Thyroid gland (tissue), 4 donors: ENCODE measurements around the gene ACER2. TPM values are rescaled to one million over a fixed set of nuclear protein-coding genes. Genes with fewer than 3 reads are reported as not detected.

Experiments used
- DNase-seq, 2 donors: peaks; one replicate each; pipeline ENCODE4 v3.0.0-alpha.2; 2019
- H3K27ac ChIP-seq, 3 donors: fragments of 200-600 bp; sonication (generic); 1 replicate in 2 of 3; 2 replicates in 1 of 3; pipeline ENCODE4 v1.5.1; 2016 to 2019; ENCODE audit warnings: mild to moderate bottlenecking in 1 of 3, moderate library complexity in 1 of 3
- H3K27me3 ChIP-seq: fragments of 200-600 bp; sonication (generic); one replicate; pipeline ENCODE4 v1.5.1; 2019
- H3K36me3 ChIP-seq, 2 donors: fragments of 200-600 bp; sonication (generic); one replicate each; pipeline ENCODE4 v1.5.1; 2016 to 2019
- H3K4me1 ChIP-seq, 2 donors: fragments of 200-600 bp; sonication (generic); one replicate each; pipeline ENCODE4 v1.5.1; 2017 to 2019
- H3K4me3 ChIP-seq, 3 donors: fragments of 200-600 bp; sonication (generic); replicated peaks in 1 of 3; 1 replicate in 2 of 3; 2 replicates in 1 of 3; pipeline ENCODE4 v1.5.1; 2016; ENCODE audit warnings: mild to moderate bottlenecking in 1 of 3
- H3K9me3 ChIP-seq: fragments of 200-600 bp; sonication (generic); one replicate; pipeline ENCODE4 v1.5.1; 2017
- CTCF ChIP-seq, 6 experiments: fragments of 200-600 bp in 3 of 6; fragments of 450-650 bp in 3 of 6; sonication (generic) in 3 of 6; IDR thresholded peaks; one replicate each; pipeline ENCODE4 v1.5.1; 2016 to 2019; ENCODE audit warnings: antibody characterized with exemption in 6 of 6, mild to moderate bottlenecking in 2 of 6, inconsistent platforms in 1 of 6, moderate library complexity in 1 of 6
- POLR2A ChIP-seq, 2 donors: fragments of 450-650 bp; IDR thresholded peaks; one replicate each; pipeline ENCODE4 v1.6.1; 2017; ENCODE audit warnings: antibody characterized with exemption in 2 of 2, mild to moderate bottlenecking in 2 of 2, moderate library complexity in 1 of 2
- WGBS, 2 donors: methylation state at CpG; one replicate each; pipeline ENCODE4 v1.1.5; 2017; 5-methylcytosine and 5-hydroxymethylcytosine counted together
- intact Hi-C: fragments of 100-400 bp; cut with DNase I; formaldehyde crosslinking; loops from one replicate; pipeline ENCODE4 v1.15.1; 2023
- total RNA-seq, 4 donors: library from RNA; depleted of rRNA; stranded (reverse); fragments of >200 nt; gene quantifications; one replicate each; pipeline ENCODE4 v1.2.3, GENCODE V29; 2016

ACER2 gene
- total RNA-seq, 4 donors from 2014 or later, result 2.6 to 9.3 (median 6.4) TPM

GRCh38 chr9:19440376-19440775, 31.6 kb downstream of the ACER2 start:
- WGBS, 2 donors, result 92 to 98% methylated on average over 1 of the region's 1 CpG
- Histone ChIP-seq H3K9me3 (no peaks in the 10 kb centered on the region), H3K27ac (no peak overlapping the region), H3K4me3 (no peak overlapping the region), H3K36me3 (no peaks in the 10 kb centered on the region), H3K27me3 (no peaks in the 10 kb centered on the region), H3K4me1 (no peaks in the 10 kb centered on the region)
- no peak for TF ChIP-seq CTCF (IDR thresholded peaks at IDR 0.05)
- TF ChIP-seq POLR2A (IDR thresholded peaks at IDR 0.05), result no peak
- intact Hi-C loops, result no loop called here
- DNase-seq, result no peak

- Histone ChIP-seq H3K4me1 (no peaks in the 10 kb centered on the region), H3K27me3 (no peaks in the 10 kb centered on the region), H3K36me3 (no peaks in the 10 kb centered on the region), H3K9me3 (no peaks in the 10 kb centered on the region), H3K27ac (no peak overlapping the region), H3K4me3 (no peak overlapping the region)
- intact Hi-C loops, result no loop called here
- no peak for DNase-seq
- 95 to 97% methylated on average over 5 of the region's 5 CpGs for WGBS, 2 donors
- TF ChIP-seq CTCF (IDR thresholded peaks at IDR 0.05) (no peak), POLR2A (IDR thresholded peaks at IDR 0.05) (no peak)
Measured at GRCh38 chr9:19440823-19441580, 32.2 kb downstream of the ACER2 start.

- intact Hi-C loops, result no loop called here
- Histone ChIP-seq H3K27me3 (no peaks in the 10 kb centered on the region), H3K4me1 (no peaks in the 10 kb centered on the region), H3K9me3 (no peaks in the 10 kb centered on the region), H3K27ac (no peak overlapping the region), H3K4me3 (no peak overlapping the region), H3K36me3 (no peaks in the 10 kb centered on the region)
- TF ChIP-seq CTCF (IDR thresholded peaks at IDR 0.05) (no peak), POLR2A (IDR thresholded peaks at IDR 0.05) (no peak)
- WGBS, 2 donors, result 73 to 78% methylated on average over 4 of the region's 4 CpGs
- DNase-seq, result no peak
Measured at GRCh38 chr9:19441730-19442129, 32.9 kb downstream of the ACER2 start.

GRCh38 chr9:19442240-19442639, 33.4 kb downstream of the ACER2 start:
- intact Hi-C loops, result no loop called here
- no peaks in the 10 kb centered on the region for H3K9me3 ChIP-seq
- DNase-seq, result no peak
- WGBS, 2 donors, result 92 to 93% methylated on average over 9 of the region's 9 CpGs
- H3K4me1 ChIP-seq, result no peaks in the 10 kb centered on the region
- no peak overlapping the region for H3K4me3 ChIP-seq
- no peaks in the 10 kb centered on the region for H3K27me3 ChIP-seq
- TF ChIP-seq POLR2A (IDR thresholded peaks at IDR 0.05) (no peak), CTCF (IDR thresholded peaks at IDR 0.05) (no peak)
- H3K36me3 ChIP-seq, result no peaks in the 10 kb centered on the region
- no peak overlapping the region for H3K27ac ChIP-seq

GRCh38 chr9:19445452-19445851, 36.6 kb downstream of the ACER2 start:
- intact Hi-C loops, result no loop called here
- WGBS, 2 donors, result 91 to 95% methylated on average over 2 of the region's 2 CpGs
- no peaks in the 10 kb centered on the region for H3K27me3 ChIP-seq

More at GRCh38 chr9:19445452-19445851, 36.6 kb downstream of the ACER2 start:
- TF ChIP-seq POLR2A (IDR thresholded peaks at IDR 0.05) (no peak), CTCF (IDR thresholded peaks at IDR 0.05) (no peak)
- Histone ChIP-seq H3K36me3 (peaks cover 0 to 5% of the 10 kb centered on the region in 2 donors), H3K9me3 (no peaks in the 10 kb centered on the region), H3K27ac (no peak overlapping the region), H3K4me1 (no peaks in the 10 kb centered on the region), H3K4me3 (no peak overlapping the region)
- DNase-seq, result no peak
